ENCODE results near the gene KRT86. TPM values are rescaled to one million over a fixed set of nuclear protein-coding genes. Genes with fewer than 3 reads are reported as not detected.
A peak's percentile ranks its signal among the peaks of the same experiment; 100 is the strongest.
"Not testable (repeated sequence)": the region's sequence is repeated elsewhere in the genome, so short reads cannot be mapped to it uniquely, and the experiment has no call there.

KRT86 gene
- total RNA-seq, 1 donor from 2014 or later = not detected

DNA sequence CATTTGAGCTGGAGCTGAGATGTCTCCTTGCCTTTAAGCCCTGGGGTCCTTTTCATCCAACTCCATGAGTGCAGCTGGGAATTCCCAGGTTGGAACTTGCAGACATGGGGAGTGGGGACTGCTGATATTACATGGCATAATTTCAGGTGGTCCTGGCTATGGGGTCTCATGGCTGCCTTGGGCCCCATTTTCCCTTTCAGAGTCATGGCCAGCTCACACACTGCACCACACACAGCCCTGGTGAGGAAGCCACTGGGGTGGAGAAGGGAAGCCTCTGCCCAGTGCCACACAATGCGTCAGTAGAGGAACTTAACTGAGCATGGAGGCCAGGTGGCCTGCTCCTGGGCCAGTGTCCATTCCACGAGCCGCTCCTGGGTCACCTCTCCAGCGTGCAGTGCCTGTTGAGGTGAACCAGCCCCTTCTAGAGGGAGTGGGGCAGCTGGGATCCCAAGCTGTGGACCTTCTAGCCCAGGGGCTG, 17.3 kb upstream of the KRT86 start:
- no peaks in the 10 kb centered on the region for H4K20me1 ChIP-seq (ENCODE audit: low read depth)
- Mint-ChIP-seq H3K27ac (no peak overlapping the region), H3K9me3 (peaks cover 9% of the 10 kb centered on the region), H3K4me1 (peaks cover 39% of the 10 kb centered on the region), H3K27me3 (ENCODE audit: insufficient read depth, low read depth) (peaks cover 31% of the 10 kb centered on the region), H3K36me3 (no peaks in the 10 kb centered on the region), H3K4me3 (no peak overlapping the region)
- H3K4me1 ChIP-seq = no peaks in the 10 kb centered on the region
- H3F3A ChIP-seq (ENCODE audit: low read depth) = no peaks in the 10 kb centered on the region
- no peaks in the 10 kb centered on the region for H3K36me3 ChIP-seq
- no peak overlapping the region for H2AFZ ChIP-seq (replicated peaks)
- H3K27ac ChIP-seq = no peak overlapping the region
- H3K9me3 ChIP-seq (ENCODE audit: low read depth) = no peaks in the 10 kb centered on the region
- peaks cover 77% of the 10 kb centered on the region for H3K27me3 ChIP-seq
- TF ChIP-seq EZH2phosphoT487 (IDR thresholded peaks at IDR 0.05) (no peak), EZH2 (IDR thresholded peaks at IDR 0.05) (no peak)
- TF ChIP-seq, protein P1, sequence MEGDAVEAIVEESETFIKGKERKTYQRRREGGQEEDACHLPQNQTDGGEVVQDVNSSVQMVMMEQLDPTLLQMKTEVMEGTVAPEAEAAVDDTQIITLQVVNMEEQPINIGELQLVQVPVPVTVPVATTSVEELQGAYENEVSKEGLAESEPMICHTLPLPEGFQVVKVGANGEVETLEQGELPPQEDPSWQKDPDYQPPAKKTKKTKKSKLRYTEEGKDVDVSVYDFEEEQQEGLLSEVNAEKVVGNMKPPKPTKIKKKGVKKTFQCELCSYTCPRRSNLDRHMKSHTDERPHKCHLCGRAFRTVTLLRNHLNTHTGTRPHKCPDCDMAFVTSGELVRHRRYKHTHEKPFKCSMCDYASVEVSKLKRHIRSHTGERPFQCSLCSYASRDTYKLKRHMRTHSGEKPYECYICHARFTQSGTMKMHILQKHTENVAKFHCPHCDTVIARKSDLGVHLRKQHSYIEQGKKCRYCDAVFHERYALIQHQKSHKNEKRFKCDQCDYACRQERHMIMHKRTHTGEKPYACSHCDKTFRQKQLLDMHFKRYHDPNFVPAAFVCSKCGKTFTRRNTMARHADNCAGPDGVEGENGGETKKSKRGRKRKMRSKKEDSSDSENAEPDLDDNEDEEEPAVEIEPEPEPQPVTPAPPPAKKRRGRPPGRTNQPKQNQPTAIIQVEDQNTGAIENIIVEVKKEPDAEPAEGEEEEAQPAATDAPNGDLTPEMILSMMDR (IDR thresholded peaks at IDR 0.05) = no peak
- H3K79me2 ChIP-seq (ENCODE audit: low read depth) = no peaks in the 10 kb centered on the region
- no peak overlapping the region for H3K4me2 ChIP-seq
- H3K4me3 ChIP-seq = no peak overlapping the region
- no peak overlapping the region for H3K9ac ChIP-seq
- DNase-seq (ENCODE audit: low spot score) = no peak

DNA sequence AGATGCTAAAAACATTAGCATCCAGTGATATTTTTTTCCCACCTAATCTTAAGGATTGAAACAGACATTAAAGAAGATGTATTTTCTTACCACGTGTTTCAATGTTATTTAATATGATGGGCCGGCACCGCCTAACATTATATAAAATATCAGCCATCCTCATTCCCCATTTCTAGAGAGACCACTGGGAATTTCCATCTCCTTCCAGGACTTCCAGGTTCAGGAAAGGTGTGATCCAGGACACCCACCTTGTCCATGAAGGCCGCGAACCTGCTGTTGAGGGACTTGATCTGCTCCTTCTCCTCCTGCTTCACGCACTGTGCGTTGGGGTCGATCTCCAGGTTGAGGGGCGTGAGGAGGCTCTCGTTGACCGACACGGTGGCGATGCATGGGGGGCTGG, 16.5 kb upstream of the KRT86 start:
- not testable (repeated sequence) for H3K36me3 Mint-ChIP-seq; H2AFZ ChIP-seq (replicated peaks); H3K27ac ChIP-seq; H3K9me3 Mint-ChIP-seq; H3K4me1 ChIP-seq; H3K4me3 Mint-ChIP-seq; H3K36me3 ChIP-seq; H4K20me1 ChIP-seq (ENCODE audit: low read depth); H3K79me2 ChIP-seq (ENCODE audit: low read depth); H3F3A ChIP-seq (ENCODE audit: low read depth); H3K9me3 ChIP-seq (ENCODE audit: low read depth); H3K27ac Mint-ChIP-seq; DNase-seq (ENCODE audit: low spot score); H3K9ac ChIP-seq
- peak overlapping the region; percentile 68 for H3K4me2 ChIP-seq
- Mint-ChIP-seq H3K4me1 (peaks cover 31% of the 10 kb centered on the region), H3K27me3 (ENCODE audit: insufficient read depth, low read depth) (peaks cover 31% of the 10 kb centered on the region)
- H3K4me3 ChIP-seq = peak overlapping the region; percentile 16
- peaks cover 73% of the 10 kb centered on the region for H3K27me3 ChIP-seq

DNA sequence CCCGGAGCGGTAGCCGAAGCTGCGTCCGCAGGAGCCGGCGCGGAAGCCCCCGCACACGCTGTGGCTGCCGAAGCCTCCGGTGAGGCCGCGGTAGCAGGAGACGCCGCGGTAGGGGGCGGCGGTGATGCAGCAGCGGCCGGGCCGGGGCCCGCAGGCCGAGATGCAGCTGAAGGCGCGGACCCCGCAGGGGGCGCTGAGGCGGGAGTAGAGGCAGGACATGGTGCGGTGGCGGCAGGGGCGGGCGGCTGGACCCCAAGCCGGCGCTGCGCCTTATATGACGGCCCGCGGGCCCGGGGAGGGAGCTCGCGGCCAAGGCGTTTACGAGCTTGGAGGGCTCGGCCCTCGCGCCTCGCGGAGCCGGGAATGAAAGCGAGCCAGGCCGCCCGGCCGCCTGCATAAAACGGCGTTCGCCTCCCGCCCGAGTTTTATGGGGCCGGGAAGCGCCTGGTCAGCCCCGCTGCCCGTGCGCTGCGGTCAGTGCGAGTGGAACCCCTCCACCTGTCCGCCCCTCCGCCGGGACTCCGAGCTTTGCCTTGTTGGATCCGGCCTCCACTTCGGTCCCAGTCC, 16.0 kb upstream of the KRT86 start:
- no peaks in the 10 kb centered on the region for H3K79me2 ChIP-seq (ENCODE audit: low read depth)
- H3K4me3 ChIP-seq = peak overlapping the region; percentile 16
- H3K27me3 Mint-ChIP-seq (ENCODE audit: insufficient read depth, low read depth) = peaks cover 29% of the 10 kb centered on the region
- H3K27ac ChIP-seq = no peak overlapping the region
- H3K9me3 ChIP-seq (ENCODE audit: low read depth) = no peaks in the 10 kb centered on the region
- H3K4me1 ChIP-seq = no peaks in the 10 kb centered on the region
- no peaks in the 10 kb centered on the region for H3K36me3 Mint-ChIP-seq
- TF ChIP-seq, protein P1 (IDR thresholded peaks at IDR 0.05) = peak; percentile 30
- TF ChIP-seq EZH2phosphoT487 (IDR thresholded peaks at IDR 0.05) (peak; percentile 67), EZH2 (IDR thresholded peaks at IDR 0.05) (peak; percentile 94)
- peaks cover 26% of the 10 kb centered on the region for H3K4me1 Mint-ChIP-seq
- H3K36me3 ChIP-seq = no peaks in the 10 kb centered on the region
- no peak overlapping the region for H3K9ac ChIP-seq
- no peak overlapping the region for H3K27ac Mint-ChIP-seq
- peak overlapping the region; percentile 50 for H2AFZ ChIP-seq (replicated peaks)
- H3K27me3 ChIP-seq = peaks cover 72% of the 10 kb centered on the region
- H3K9me3 Mint-ChIP-seq = peaks cover 9% of the 10 kb centered on the region
- no peaks in the 10 kb centered on the region for H4K20me1 ChIP-seq (ENCODE audit: low read depth)
- peak overlapping the region; percentile 68 for H3K4me2 ChIP-seq
- H3F3A ChIP-seq (ENCODE audit: low read depth) = no peaks in the 10 kb centered on the region
- H3K4me3 Mint-ChIP-seq = no peak overlapping the region
- peak; percentile 78 for DNase-seq (ENCODE audit: low spot score)

DNA sequence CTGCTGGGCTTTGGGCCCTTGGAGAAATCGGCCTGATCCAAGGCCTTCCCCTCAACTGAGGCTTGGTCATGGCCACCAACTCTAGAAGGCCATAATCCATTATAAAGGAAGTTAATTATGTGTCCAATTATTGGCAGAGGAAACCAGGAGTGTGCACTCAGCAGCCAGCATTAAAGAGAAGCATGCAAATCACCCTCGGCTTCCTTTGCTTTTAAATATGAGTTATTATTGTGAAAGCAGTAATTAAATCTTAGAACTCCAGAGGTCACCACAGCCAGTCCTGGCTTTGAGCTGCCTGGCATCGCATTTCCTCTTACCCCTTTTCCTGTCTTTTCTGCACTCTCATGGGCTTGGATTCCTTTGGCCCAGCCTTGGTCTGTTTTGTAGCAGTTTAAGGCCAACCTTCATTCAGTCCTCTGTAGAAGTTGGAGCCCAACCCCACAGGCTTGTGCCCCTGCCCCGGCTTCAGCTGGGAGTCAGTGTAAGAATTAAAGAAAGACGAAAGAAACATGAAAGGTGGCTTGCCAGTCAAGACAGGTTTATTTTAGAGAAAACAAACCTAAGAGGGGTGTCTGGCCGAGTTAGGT, 14.7 kb upstream of the KRT86 start:
- H2AFZ ChIP-seq (replicated peaks) = no peak overlapping the region
- H3K36me3 ChIP-seq = no peaks in the 10 kb centered on the region
- Mint-ChIP-seq H3K9me3 (peaks cover 9% of the 10 kb centered on the region), H3K27me3 (ENCODE audit: insufficient read depth, low read depth) (peaks cover 25% of the 10 kb centered on the region), H3K4me3 (no peak overlapping the region), H3K36me3 (no peaks in the 10 kb centered on the region), H3K27ac (peak overlapping the region; percentile 62), H3K4me1 (peaks cover 26% of the 10 kb centered on the region)
- H3K27ac ChIP-seq = no peak overlapping the region
- no peak for DNase-seq (ENCODE audit: low spot score)
- no peaks in the 10 kb centered on the region for H3K9me3 ChIP-seq (ENCODE audit: low read depth)
- no peaks in the 10 kb centered on the region for H4K20me1 ChIP-seq (ENCODE audit: low read depth)
- no peaks in the 10 kb centered on the region for H3F3A ChIP-seq (ENCODE audit: low read depth)
- no peak overlapping the region for H3K4me3 ChIP-seq
- H3K4me2 ChIP-seq = no peak overlapping the region
- H3K9ac ChIP-seq = no peak overlapping the region
- H3K79me2 ChIP-seq (ENCODE audit: low read depth) = no peaks in the 10 kb centered on the region
- peaks cover 60% of the 10 kb centered on the region for H3K27me3 ChIP-seq
- TF ChIP-seq EZH2phosphoT487 (IDR thresholded peaks at IDR 0.05) = no peak
- TF ChIP-seq EZH2 (IDR thresholded peaks at IDR 0.05) = no peak
- H3K4me1 ChIP-seq = no peaks in the 10 kb centered on the region
